Measurements from ENCODE around the gene LRRTM3. TPM values are rescaled to one million over a fixed set of nuclear protein-coding genes. Genes with fewer than 3 reads are reported as not detected.

LRRTM3 gene
- polyA plus RNA-seq, 3 donors, result 4.2 to 6.5 (median 4.4) TPM

GRCh38 chr10:67107670-67108069 lies 181.8 kb downstream of the LRRTM3 start:
- no peak for DNase-seq (ENCODE audit: low read depth in 3 of 3, low spot score in 2 of 3)

DNA sequence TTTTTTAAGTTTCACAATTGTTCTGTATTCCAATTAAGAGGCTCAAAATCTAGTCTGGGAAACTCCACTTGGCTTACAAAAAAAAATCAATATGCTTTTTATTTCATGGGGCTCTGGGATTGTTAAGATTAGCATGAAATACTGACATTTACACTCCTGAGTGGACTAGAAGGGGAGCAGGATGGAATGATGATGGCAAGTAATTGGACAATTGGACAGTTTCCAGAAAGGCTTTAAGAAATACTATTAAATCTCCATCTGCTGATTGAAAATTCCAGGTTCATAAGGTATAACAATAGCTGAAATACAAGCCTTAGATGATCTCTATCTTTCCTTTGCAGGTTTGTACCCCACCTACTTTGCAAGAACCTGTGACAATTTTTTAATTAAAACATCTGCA lies 184.4 kb downstream of the LRRTM3 start:
- DNase-seq (ENCODE audit: low read depth in 3 of 3, low spot score in 2 of 3), result no peak

GRCh38 chr10:67112765-67113164 lies 186.9 kb downstream of the LRRTM3 start:
- no peak for DNase-seq (ENCODE audit: low read depth in 3 of 3, low spot score in 2 of 3)

DNA sequence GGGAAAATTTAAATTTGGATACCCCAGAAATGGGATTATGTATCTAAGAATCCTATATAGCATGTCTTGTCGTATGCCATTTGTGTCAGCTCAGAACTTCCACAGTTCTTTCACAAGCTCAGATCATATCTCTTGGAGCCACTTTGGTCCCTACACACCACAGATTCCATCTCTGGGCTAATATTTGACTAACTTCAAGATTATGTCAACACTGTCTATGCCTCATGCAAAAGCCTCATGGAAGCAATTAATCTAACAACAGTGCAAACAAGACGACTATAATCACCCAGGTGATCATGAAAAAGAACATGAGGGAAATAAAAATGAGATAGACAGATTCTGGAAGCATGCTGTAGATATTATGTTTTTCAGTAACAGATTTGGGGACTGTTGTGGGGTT lies 189.1 kb downstream of the LRRTM3 start:
- no peak for DNase-seq (ENCODE audit: low read depth in 3 of 3, low spot score in 2 of 3)

DNA sequence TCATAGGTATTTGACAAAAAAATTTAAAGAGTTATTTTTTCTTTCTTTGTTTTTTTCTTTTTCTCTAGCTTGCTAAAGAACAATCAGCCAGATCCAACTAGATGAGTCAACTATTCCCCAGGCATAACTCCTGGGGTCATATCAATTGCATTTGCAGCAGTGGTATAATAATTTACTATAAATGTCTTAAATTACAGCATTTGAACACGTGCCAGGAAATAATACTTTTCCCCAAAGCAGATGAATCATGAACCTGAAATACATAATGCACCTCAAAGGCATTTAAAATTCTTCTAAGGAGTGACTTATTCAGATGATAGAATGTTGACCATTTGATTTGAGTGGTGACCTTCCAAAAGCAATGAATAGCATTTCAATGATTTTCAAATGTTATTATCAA lies 190.1 kb downstream of the LRRTM3 start:
- DNase-seq (ENCODE audit: low read depth in 3 of 3, low spot score in 2 of 3), result no peak

- DNase-seq (ENCODE audit: low read depth in 3 of 3, low spot score in 2 of 3), result no peak
These were observed 193.8 kb downstream of the LRRTM3 start for GRCh38 chr10:67119651-67120050.

GRCh38 chr10:67127441-67127840 lies 201.6 kb downstream of the LRRTM3 start:
- DNase-seq (ENCODE audit: low read depth in 3 of 3, low spot score in 2 of 3), result no peak

DNA sequence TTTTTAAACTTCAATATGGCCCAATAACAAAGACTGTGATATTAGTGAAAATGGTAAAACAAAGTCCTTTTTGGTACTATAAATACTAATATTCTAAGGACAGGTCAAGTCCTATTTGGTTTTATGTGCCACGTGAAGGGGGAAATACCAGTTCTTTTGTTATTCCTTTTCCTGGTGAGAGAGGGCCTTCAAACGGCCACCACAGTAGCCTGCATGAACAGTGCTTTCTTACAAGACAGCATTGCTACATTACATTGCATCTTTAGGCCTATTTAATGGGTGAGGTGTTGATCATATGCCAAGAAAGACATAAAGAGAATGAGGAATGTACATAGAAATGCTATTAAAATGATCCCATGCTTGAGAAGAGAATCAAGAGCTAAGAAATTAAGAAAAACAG lies 214.8 kb downstream of the LRRTM3 start:
- DNase-seq (ENCODE audit: low read depth in 3 of 3, low spot score in 2 of 3), result no peak

GRCh38 chr10:67141300-67141699 lies 215.5 kb downstream of the LRRTM3 start:
- DNase-seq (ENCODE audit: low read depth in 3 of 3, low spot score in 2 of 3), result no peak

- DNase-seq (ENCODE audit: low read depth in 3 of 3, low spot score in 2 of 3), result no peak
These were observed 218.7 kb downstream of the LRRTM3 start for GRCh38 chr10:67144530-67144929.
